Mesodermal cell (in vitro differentiated cells): Measurements from ENCODE around the gene SHROOM1.
"Not testable (repeated sequence)": the region's sequence is repeated elsewhere in the genome, so short reads cannot be mapped to it uniquely, and the experiment has no call there.

Experiments
- H3K27ac ChIP-seq: 2 replicates; pipeline ENCODE4 v1.7.0; 2013; ENCODE audit warnings: mild to moderate bottlenecking, low read depth, low read length, moderate library complexity; ENCODE audit not compliant: severe bottlenecking
- H3K36me3 ChIP-seq: 2 replicates; pipeline ENCODE4 v1.7.1; 2013; ENCODE audit warnings: mild to moderate bottlenecking, low read length, moderate library complexity; ENCODE audit not compliant: control insufficient read depth, insufficient read depth
- H3K4me1 ChIP-seq: one replicate; pipeline ENCODE4 v1.7.1; 2013; ENCODE audit warnings: mild to moderate bottlenecking, low read length; ENCODE audit not compliant: insufficient read depth, control insufficient read depth, poor library complexity, severe bottlenecking
- H3K4me3 ChIP-seq: 2 replicates; pipeline ENCODE4 v1.7.0; 2013; ENCODE audit warnings: low read length, control low read depth, mild to moderate bottlenecking; ENCODE audit not compliant: insufficient read depth, poor library complexity, severe bottlenecking; ENCODE audit errors: extremely low read depth
- H3K9me3 ChIP-seq: 2 replicates; pipeline ENCODE4 v1.7.1; 2013; ENCODE audit warnings: mild to moderate bottlenecking, low read length, moderate library complexity; ENCODE audit not compliant: control insufficient read depth
- WGBS, 2 experiments: methylation state at CpG; one replicate each; pipeline ENCODE4 v1.1.5; 2013; ENCODE audit warnings: missing lambda C conversion rate in 2 of 2; ENCODE audit not compliant: insufficient coverage in 2 of 2; 5-methylcytosine and 5-hydroxymethylcytosine counted together

Gene SHROOM1

DNA sequence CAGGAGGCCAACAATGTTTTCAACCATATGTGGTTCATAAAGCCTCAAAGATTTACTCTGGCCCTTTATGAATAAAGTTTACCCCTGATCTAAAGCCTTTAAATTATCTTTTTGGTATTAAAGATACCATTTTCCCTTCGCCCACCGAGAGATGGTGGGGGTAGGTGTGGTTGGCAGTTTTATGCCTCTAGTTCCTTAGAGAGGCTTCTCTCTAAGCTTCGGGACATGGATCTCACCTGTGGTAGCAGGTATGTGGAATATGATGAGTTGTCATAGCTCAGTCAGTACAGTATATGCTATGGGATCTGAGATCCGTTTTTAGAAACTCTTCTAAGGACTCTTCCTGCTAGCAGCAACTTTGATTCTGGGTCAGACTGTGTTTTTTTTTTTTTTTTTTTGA is 38.3 kb upstream of the SHROOM1 start:
- H3K4me3 ChIP-seq = no peak overlapping the region
- no peaks in the 10 kb centered on the region for H3K9me3 ChIP-seq
- H3K36me3 ChIP-seq = peaks cover 62% of the 10 kb centered on the region
- 84% methylated on average over 2 of the region's 4 CpGs; no CpG with 5 or more reads in 1 of the 2 experiments for WGBS, 2 experiments
- no peaks in the 10 kb centered on the region for H3K4me1 ChIP-seq
- no peak overlapping the region for H3K27ac ChIP-seq

GRCh38 chr5:132867046-132867451 is 36.6 kb upstream of the SHROOM1 start:
- WGBS, 2 experiments = 0 to 2% methylated on average over 8 to 12 of the region's 13 CpGs
- no peaks in the 10 kb centered on the region for H3K9me3 ChIP-seq
- H3K36me3 ChIP-seq = peaks cover 45% of the 10 kb centered on the region
- H3K27ac ChIP-seq = peak overlapping the region; percentile 96
- peak overlapping the region; percentile 78 for H3K4me3 ChIP-seq
- H3K4me1 ChIP-seq = no peaks in the 10 kb centered on the region

GRCh38 chr5:132866342-132867045 is 36.0 kb upstream of the SHROOM1 start, which contains the start of the genes GDF9 and UQCRQ:
Gene GDF9 (minus strand): TSS chr5:132866469. CDS start chr5:132864533, 1,936 bp downstream.
Gene UQCRQ (plus strand): TSS chr5:132866642. CDS start chr5:132866882, 240 bp downstream.
- Histone ChIP-seq H3K4me3 (peak within 1 kb of the TSS; percentile 78), H3K27ac (peak within 1 kb of the TSS; percentile 96), H3K36me3 (peaks cover 39% of the 10 kb centered on the region), H3K9me3 (no peaks in the 10 kb centered on the region), H3K4me1 (no peaks in the 10 kb centered on the region)
- 0% methylated on average over 43 to 51 of the region's 55 CpGs for WGBS, 2 experiments

GRCh38 chr5:132865668-132866341 is 35.4 kb upstream of the SHROOM1 start:
- Histone ChIP-seq H3K4me3 (peak overlapping the region; percentile 78), H3K9me3 (no peaks in the 10 kb centered on the region), H3K36me3 (peaks cover 34% of the 10 kb centered on the region), H3K27ac (peak overlapping the region; percentile 96), H3K4me1 (no peaks in the 10 kb centered on the region)
- WGBS, 2 experiments = 38 to 48% methylated on average over 20 to 27 of the region's 30 CpGs

DNA sequence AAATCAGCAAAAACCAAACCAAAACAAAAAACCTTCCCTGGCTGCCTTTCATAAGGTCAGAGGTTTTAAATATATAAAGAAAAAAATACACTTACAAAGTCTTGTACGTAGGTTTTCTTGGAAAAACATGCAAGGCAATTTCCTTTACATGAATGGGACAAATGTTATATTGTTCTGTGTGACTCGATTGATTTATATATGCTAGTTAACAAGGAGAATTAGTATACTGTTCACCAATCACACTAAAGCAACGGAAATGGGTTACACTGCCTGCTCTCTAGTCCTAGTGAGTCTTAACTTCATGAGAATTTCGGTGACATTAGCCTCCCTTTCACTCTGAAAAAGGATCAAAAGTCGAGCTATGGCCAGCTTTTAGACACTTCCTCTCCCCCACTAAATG is 30.3 kb upstream of the SHROOM1 start:
- Histone ChIP-seq H3K27ac (no peak overlapping the region), H3K36me3 (no peaks in the 10 kb centered on the region), H3K4me1 (no peaks in the 10 kb centered on the region), H3K4me3 (no peak overlapping the region), H3K9me3 (no peaks in the 10 kb centered on the region)
- 68 to 82% methylated on average over 2 to 3 of the region's 5 CpGs for WGBS, 2 experiments

GRCh38 chr5:132859889-132860437 is 29.5 kb upstream of the SHROOM1 start:
- no peaks in the 10 kb centered on the region for H3K9me3 ChIP-seq
- no peak overlapping the region for H3K27ac ChIP-seq
- 100% methylated on average over 1 of the region's 2 CpGs; no CpG with 5 or more reads in 1 of the 2 experiments for WGBS, 2 experiments
- no peaks in the 10 kb centered on the region for H3K4me1 ChIP-seq
- no peaks in the 10 kb centered on the region for H3K36me3 ChIP-seq
- no peak overlapping the region for H3K4me3 ChIP-seq

GRCh38 chr5:132856011-132856410 is 25.6 kb upstream of the SHROOM1 start:
- Histone ChIP-seq H3K4me3 (no peak overlapping the region), H3K36me3 (no peaks in the 10 kb centered on the region), H3K9me3 (no peaks in the 10 kb centered on the region), H3K27ac (no peak overlapping the region), H3K4me1 (no peaks in the 10 kb centered on the region)
- 100% methylated on average over 2 of the region's 3 CpGs for WGBS, 2 experiments

- WGBS, 2 experiments = 96 to 100% methylated on average over 1 to 5 of the region's 5 CpGs
- not testable (repeated sequence) for H3K36me3 ChIP-seq, H3K4me3 ChIP-seq, H3K27ac ChIP-seq, H3K9me3 ChIP-seq, H3K4me1 ChIP-seq
Measured at GRCh38 chr5:132854992-132855391, 24.5 kb upstream of the SHROOM1 start.

GRCh38 chr5:132854301-132854700 is 23.9 kb upstream of the SHROOM1 start:
- no peak overlapping the region for H3K4me3 ChIP-seq
- no peaks in the 10 kb centered on the region for H3K9me3 ChIP-seq
- no peaks in the 10 kb centered on the region for H3K36me3 ChIP-seq
- 34 to 46% methylated on average over 2 to 3 of the region's 3 CpGs for WGBS, 2 experiments
- H3K27ac ChIP-seq = no peak overlapping the region
- no peaks in the 10 kb centered on the region for H3K4me1 ChIP-seq

DNA sequence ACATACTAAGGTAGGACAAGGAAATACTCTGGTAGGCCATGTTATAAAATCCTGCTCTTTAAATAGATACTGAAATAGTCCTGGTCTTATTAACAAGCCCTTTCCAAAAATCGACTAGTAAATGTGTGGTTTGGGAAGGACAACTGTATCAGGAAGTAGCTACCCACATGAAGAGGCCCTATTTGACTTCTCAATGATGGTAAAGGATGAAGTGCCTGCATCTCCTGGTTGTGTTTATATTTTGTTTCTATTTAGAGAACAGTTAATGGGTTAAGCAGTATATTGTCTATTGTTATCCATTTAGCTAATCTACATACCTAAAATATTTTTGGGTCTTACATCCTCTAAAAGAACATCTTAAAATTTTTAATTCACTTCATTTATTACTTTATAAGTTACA is 23.3 kb upstream of the SHROOM1 start:
- no peak overlapping the region for H3K27ac ChIP-seq
- no peaks in the 10 kb centered on the region for H3K4me1 ChIP-seq
- no peaks in the 10 kb centered on the region for H3K9me3 ChIP-seq
- H3K36me3 ChIP-seq = no peaks in the 10 kb centered on the region
- no CpG with 5 or more reads among the region's 1 CpG for WGBS, 2 experiments
- H3K4me3 ChIP-seq = no peak overlapping the region
